Heart left ventricle (tissue), 16 donors: ENCODE measurements around the gene LTB4R. TPM values are rescaled to one million over a fixed set of nuclear protein-coding genes. Genes with fewer than 3 reads are reported as not detected.

ENCODE experiments used
- ATAC-seq, 4 donors: fragments of 200-7000 bp; cut with Tn5 transposase; one replicate each; pipeline ENCODE4 v1.9.1; 2020 to 2022; ENCODE audit warnings: moderate library complexity in 4 of 4, mild to moderate bottlenecking in 3 of 4, moderate number of reproducible peaks in 1 of 4
- DNase-seq, 5 donors: peaks; one replicate each; pipeline ENCODE4 v3.0.0-alpha.2; 2020
- H3K27ac ChIP-seq, 12 donors: fragments of 200-600 bp; sonication (generic) in 4 of 12; one replicate each; pipeline versions ENCODE4 v1.5.0 to v1.8.0; 2016 to 2022; ENCODE audit warnings: mild to moderate bottlenecking in 2 of 12
- H3K27me3 ChIP-seq, 9 donors: fragments of 200-600 bp; sonication (generic) in 2 of 9; one replicate each; pipeline versions ENCODE4 v1.5.1 to v1.8.0; 2016 to 2022; ENCODE audit warnings: mild to moderate bottlenecking in 3 of 9
- H3K36me3 ChIP-seq, 9 donors: fragments of 200-600 bp; sonication (generic) in 2 of 9; one replicate each; pipeline versions ENCODE4 v1.5.0 to v1.8.0; 2018 to 2022; ENCODE audit warnings: mild to moderate bottlenecking in 2 of 9
- H3K4me1 ChIP-seq, 12 donors: fragments of 200-600 bp; sonication (generic) in 4 of 12; one replicate each; pipeline versions ENCODE4 v1.5.0 to v1.8.0; 2016 to 2022; ENCODE audit warnings: mild to moderate bottlenecking in 3 of 12
- H3K4me3 ChIP-seq, 12 donors: fragments of 200-600 bp; sonication (generic) in 4 of 12; one replicate each; pipeline versions ENCODE4 v1.5.0 to v1.8.0; 2017 to 2022; ENCODE audit warnings: mild to moderate bottlenecking in 9 of 12, moderate library complexity in 4 of 12
- H3K9me3 ChIP-seq, 12 donors: fragments of 200-600 bp; sonication (generic) in 4 of 12; one replicate each; pipeline versions ENCODE4 v1.5.0 to v1.8.0; 2016 to 2022; ENCODE audit warnings: mild to moderate bottlenecking in 1 of 12
- CTCF ChIP-seq, 12 donors: fragments of 200-600 bp; sonication (generic) in 4 of 12; IDR thresholded peaks; one replicate each; pipeline versions ENCODE4 v1.5.0 to v1.8.0; 2018 to 2022; ENCODE audit warnings: antibody characterized with exemption in 12 of 12, mild to moderate bottlenecking in 5 of 12
- POLR2A ChIP-seq, 2 donors: fragments of 450-650 bp; IDR thresholded peaks; one replicate each; pipeline ENCODE4 v1.6.1; 2017; ENCODE audit warnings: antibody characterized with exemption in 2 of 2, mild to moderate bottlenecking in 2 of 2, moderate library complexity in 2 of 2
- WGBS, 4 donors: extraction: QIAGEN DNeasy Blood & Tissue Kit in 2 of 4; methylation state at CpG; one replicate each; pipeline versions ENCODE4 v1.1.5 to v1.1.7; 2013 to 2018; 5-methylcytosine and 5-hydroxymethylcytosine counted together
- intact Hi-C, 10 donors: fragments of 100-400 bp; cut with DNase I; formaldehyde crosslinking; loops; one replicate each; pipeline versions ENCODE4 v1.11.1 to v1.14.2; 2022
- polyA plus RNA-seq, 2 donors: library from polyadenylated mRNA; stranded (reverse); fragments of 200-250 nt; gene quantifications; one replicate each; pipeline ENCODE4 v1.2.3, GENCODE V29; 2013
- total RNA-seq, 9 donors: library from RNA; depleted of rRNA in 2 of 9; stranded (reverse); fragments of >200 nt in 2 of 9; fragmentation: NEBNext Ultra II Directional in 3 of 9; extraction: Animal tissue kit (Norgen Biotek cat#: 25700) in 3 of 9; gene quantifications; one replicate each; pipeline versions ENCODE4 v1.1.0 to v1.2.4, GENCODE V29; 2016 to 2023
- donor health status: ischemic (EF 13 %, LVEDD 7.1; RV severe dilation, severe dysfunction).
- donor health status: healthy with polysubstance abuse.
- donor health status: DM: no; HTN: yes; CAD: no.
- donor health status: DM: no; HTN: no; CAD: no.
- donor health status: ischemic (EF 25% LVEDD 6.9; RV normal size, moderate dysfunction).
- donor health status: ischemic (EF 25% LVEDD 5.7; RV mildly dilated, moderate dysfunction).
- donor health status: healthy.
- donor health status: DM: yes; HTN: yes; CAD: no.
- donor health status: ischemic (EF 35%, LVEDD 5.7; RV mildly dilated, moderate dysfunction).
- donor health status: nonischemic (EF 11% LVEDD 7.7; RV severe dilation, severe dysfunction).
- donor health status: DM: yes; HTN: yes; CAD: no.
- donor health status: PGD.
- donor health status: ischemic (EF 29% LVEDD 5.4; RV normal size, mild dysfunction).
- donor health status: nonischemic (EF 23%, LVEDD 6.1; RV moderate dilation, normal function).

LTB4R gene
- total and polyA plus RNA-seq, 11 donors: 0.92 to 8.8 (median 1.7) TPM

DNA sequence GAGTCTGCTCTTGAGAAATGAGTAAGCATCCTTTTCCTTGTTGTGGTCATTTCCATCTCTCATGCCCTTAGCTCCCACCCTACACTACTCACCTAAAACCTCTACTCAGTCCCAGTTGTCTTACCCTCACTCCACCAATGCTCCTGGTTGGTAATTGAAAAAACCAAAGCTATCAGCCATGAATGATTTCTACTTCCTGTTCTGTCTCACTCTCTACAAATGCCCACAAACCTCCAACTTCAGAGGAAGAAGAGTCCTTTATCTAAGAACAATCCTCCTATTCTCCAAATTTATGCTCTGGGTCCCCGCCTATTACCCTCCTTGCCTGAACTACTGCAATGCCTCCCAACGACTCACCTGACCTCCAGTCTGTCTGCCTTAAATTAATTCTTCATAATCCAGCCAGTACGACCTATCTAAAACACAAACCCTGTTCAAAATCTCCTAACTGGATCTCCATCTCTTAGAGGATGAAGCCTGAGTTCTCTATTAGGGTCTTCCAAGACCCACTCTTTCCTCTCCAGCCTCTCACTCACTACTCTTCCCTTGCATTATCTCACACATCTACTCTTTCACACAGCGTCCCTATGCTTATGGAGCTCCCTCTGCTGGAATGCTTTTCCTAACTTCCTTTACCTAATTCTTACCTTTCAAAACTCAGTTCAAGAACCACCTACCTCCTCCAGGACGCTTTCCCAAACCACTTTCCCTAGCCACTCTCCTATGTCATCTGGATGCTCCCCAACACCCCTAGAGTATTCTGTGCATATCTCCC lies 13.9 kb upstream of the LTB4R start:
- ATAC-seq: no peak
- intact Hi-C loops: loop anchor here in 7 of 10 donors (1.0 to 5.0 kb wide), 3 partner anchors 54 to 240 kb away; partner anchors contain the start of gene TINF2 (in 5 of the 7)
- H3K4me1 ChIP-seq: peaks cover 0 to 40% (median 24%) of the 10 kb centered on the region in 12 donors

DNA sequence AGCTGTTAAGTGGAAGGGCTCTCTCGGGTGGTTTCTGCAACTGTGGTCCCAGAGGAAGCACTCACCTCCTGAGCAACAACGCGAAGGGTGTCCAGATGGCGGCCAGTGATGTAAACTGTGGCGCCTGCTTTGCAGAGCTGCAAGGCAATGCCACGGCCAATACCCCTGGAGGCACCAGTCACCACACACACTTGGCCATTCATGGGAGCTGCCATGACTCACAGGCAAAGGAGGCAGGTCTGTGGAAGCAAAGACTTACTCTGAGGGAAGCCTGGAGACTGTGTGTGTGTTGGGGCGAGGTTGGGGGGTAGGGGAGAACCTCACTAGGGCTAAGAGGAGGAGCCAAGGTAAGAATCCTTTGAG lies 12.4 kb upstream of the LTB4R start:
- intact Hi-C loops: loop anchor here in 3 of 10 donors (1.0 to 5.0 kb wide), 3 partner anchors 28 to 242 kb away; partner anchors contain the start of genes TINF2 (in 2 of the 3) and RABGGTA (in 1 of the 3)
- H3K36me3 ChIP-seq: peaks cover 0 to 52% (median 41%) of the 10 kb centered on the region in 9 donors
- ATAC-seq (peak in 3 of 4 donors; percentile 9 to 18 (median 17)), DNase-seq (peak in 1 of 5 donors; percentile 44)
- peak overlapping the region in 9 of 12 donors; percentile 76 to 91 (median 81) for H3K27ac ChIP-seq
- H3K9me3 ChIP-seq: no peaks in the 10 kb centered on the region
- peak overlapping the region; percentile 75 to 99 (median 95) for H3K4me3 ChIP-seq
- WGBS, 4 donors: 44 to 59% (median 47%) methylated on average over 7 of the region's 7 CpGs
- H3K4me1 ChIP-seq: peaks cover 0 to 40% (median 24%) of the 10 kb centered on the region in 12 donors
- TF ChIP-seq CTCF (IDR thresholded peaks at IDR 0.05) (no peak), POLR2A (IDR thresholded peaks at IDR 0.05) (no peak)
- H3K27me3 ChIP-seq: no peaks in the 10 kb centered on the region

More for the DNA sequence above, 13.9 kb upstream of the LTB4R start:
- 55 to 66% (median 60%) methylated on average over 5 of the region's 5 CpGs for WGBS, 4 donors
- DNase-seq: no peak
- peak in 6 of 12 donors; percentile 6 to 35 (median 16) for TF ChIP-seq CTCF (IDR thresholded peaks at IDR 0.05)
- TF ChIP-seq POLR2A (IDR thresholded peaks at IDR 0.05): no peak
- no peaks in the 10 kb centered on the region for H3K27me3 ChIP-seq
- no peaks in the 10 kb centered on the region for H3K9me3 ChIP-seq
- H3K27ac ChIP-seq: peak overlapping the region in 1 of 12 donors; percentile 1
- peaks cover 0 to 52% (median 41%) of the 10 kb centered on the region in 9 donors for H3K36me3 ChIP-seq
- H3K4me3 ChIP-seq: no peak overlapping the region

- intact Hi-C loops: loop anchor here in 3 of 10 donors (1.0 to 5.0 kb wide), 3 partner anchors 28 to 242 kb away; partner anchors contain the start of genes TINF2 (in 2 of the 3) and RABGGTA (in 1 of the 3)
- ATAC-seq: peak; percentile 83 to 94 (median 92)
- peaks cover 0 to 57% (median 48%) of the 10 kb centered on the region in 9 donors for H3K36me3 ChIP-seq
- TF ChIP-seq POLR2A (IDR thresholded peaks at IDR 0.05) (peak in 1 of 2 donors; percentile 55), CTCF (IDR thresholded peaks at IDR 0.05) (no peak)
- WGBS, 4 donors: 0 to 6% (median 0%) methylated on average over 3 to 75 of the region's 75 CpGs
- peak within 1 kb of the TSS; percentile 75 to 99 (median 95) for H3K4me3 ChIP-seq
- no peaks in the 10 kb centered on the region for H3K27me3 ChIP-seq
- H3K27ac ChIP-seq: peak within 1 kb of the TSS; percentile 1 to 91 (median 80)
- no peaks in the 10 kb centered on the region for H3K9me3 ChIP-seq
- peak; percentile 90 to 96 (median 92) for DNase-seq
- H3K4me1 ChIP-seq: peaks cover 0 to 40% (median 24%) of the 10 kb centered on the region in 12 donors
Measured at GRCh38 chr14:24299255-24300191, 11.8 kb upstream of the LTB4R start, which contains the start of the genes DHRS1 and NOP9. Gene DHRS1, minus strand, starts transcription at chr14:24299780. Its CDS starts 674 bp downstream, at chr14:24299106. Gene NOP9, plus strand, starts transcription at chr14:24299850. Its CDS starts 105 bp downstream, at chr14:24299955.
